ENCODE measurements around the gene MME.
"Not testable (repeated sequence)": the region's sequence is repeated elsewhere in the genome, so short reads cannot be mapped to it uniquely, and the experiment has no call there.

Gene MME

DNA sequence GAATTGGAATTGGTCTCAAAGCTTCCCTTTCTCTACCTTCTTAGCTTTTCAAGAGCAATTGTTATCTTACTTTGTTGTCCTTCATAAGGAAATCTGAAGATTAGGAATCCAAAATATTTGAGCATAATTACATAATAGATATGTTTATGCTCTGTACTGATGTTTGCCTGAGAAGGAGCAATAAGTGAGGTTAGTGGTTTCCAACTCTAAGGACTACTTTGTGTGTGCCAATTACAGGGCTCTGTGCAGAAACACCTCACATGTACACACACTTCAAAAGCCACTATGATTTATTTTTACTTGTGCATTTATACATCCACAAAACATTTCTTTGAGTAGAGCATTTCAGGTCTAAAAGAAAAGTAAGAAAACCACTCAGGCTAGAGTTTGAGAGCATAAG, 49.9 kb downstream of the MME start:
- Histone ChIP-seq H3K36me3 (no peaks in the 10 kb centered on the region), H3K4me3 (no peak overlapping the region), H3K27me3 (no peaks in the 10 kb centered on the region), H3K9ac (no peak overlapping the region), H3K9me3 (peaks cover 5% of the 10 kb centered on the region), H3K27ac (no peak overlapping the region), H4K20me1 (no peaks in the 10 kb centered on the region), H3K4me1 (peaks cover 12% of the 10 kb centered on the region), H3K4me2 (peak overlapping the region; percentile 27; the same call in 1 of the 2 replicates)
- no peak for TF ChIP-seq Cebpa-rat (IDR thresholded peaks at IDR 0.05)

DNA sequence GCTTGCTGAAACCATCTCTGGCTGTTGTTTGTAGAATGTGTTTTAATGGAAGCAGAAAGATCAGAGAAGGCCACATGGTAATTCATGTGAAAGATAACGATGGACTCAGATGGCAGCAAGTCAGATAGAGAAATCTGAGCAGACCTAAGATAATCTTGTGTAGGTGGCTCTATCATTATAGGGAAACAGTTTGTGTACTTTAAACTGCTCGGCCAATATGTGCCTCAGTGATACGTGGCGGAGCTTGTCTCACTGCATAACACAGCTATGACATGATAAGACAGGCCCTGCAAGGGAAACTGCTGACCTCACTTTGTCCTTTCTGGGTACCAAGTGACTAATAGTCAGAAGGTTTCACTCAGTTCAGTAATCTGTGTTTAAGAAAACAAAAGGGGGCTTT, 51.0 kb downstream of the MME start:
- peak overlapping the region; percentile 27; the same call in 1 of the 2 replicates for H3K4me2 ChIP-seq
- H3K27ac ChIP-seq = no peak overlapping the region
- H3K36me3 ChIP-seq = no peaks in the 10 kb centered on the region

DNA sequence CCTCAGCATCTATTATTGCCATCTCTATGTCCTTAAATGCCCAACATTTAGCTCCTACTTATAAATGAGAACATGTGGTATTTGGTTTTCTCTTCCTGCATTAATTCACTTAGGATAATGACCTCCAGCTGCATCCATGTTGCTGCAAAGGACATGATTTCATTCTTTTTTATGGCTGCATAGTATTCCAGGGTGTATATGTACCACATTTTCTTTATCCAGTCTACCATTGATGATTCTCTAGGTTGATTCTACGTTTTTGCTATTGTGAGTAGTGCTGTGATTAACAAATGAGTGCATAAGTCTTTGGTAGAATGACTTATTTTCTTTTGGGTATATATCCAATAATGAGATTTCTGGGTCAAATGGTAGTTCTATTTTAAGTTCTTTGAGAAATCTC, 54.2 kb downstream of the MME start:
- not testable (repeated sequence) for H3K27ac ChIP-seq, H3K9ac ChIP-seq, H4K20me1 ChIP-seq, H3K9me3 ChIP-seq, H3K27me3 ChIP-seq, H3K36me3 ChIP-seq, H3K4me2 ChIP-seq, H3K4me3 ChIP-seq
- peaks cover 12% of the 10 kb centered on the region for H3K4me1 ChIP-seq

More for the DNA sequence above, 51.0 kb downstream of the MME start:
- no peak for TF ChIP-seq Cebpa-rat (IDR thresholded peaks at IDR 0.05)
- H3K9me3 ChIP-seq = peaks cover 5% of the 10 kb centered on the region
- no peaks in the 10 kb centered on the region for H3K27me3 ChIP-seq
- no peak overlapping the region for H3K9ac ChIP-seq
- H3K4me3 ChIP-seq = no peak overlapping the region
- no peaks in the 10 kb centered on the region for H4K20me1 ChIP-seq
- H3K4me1 ChIP-seq = peaks cover 12% of the 10 kb centered on the region

DNA sequence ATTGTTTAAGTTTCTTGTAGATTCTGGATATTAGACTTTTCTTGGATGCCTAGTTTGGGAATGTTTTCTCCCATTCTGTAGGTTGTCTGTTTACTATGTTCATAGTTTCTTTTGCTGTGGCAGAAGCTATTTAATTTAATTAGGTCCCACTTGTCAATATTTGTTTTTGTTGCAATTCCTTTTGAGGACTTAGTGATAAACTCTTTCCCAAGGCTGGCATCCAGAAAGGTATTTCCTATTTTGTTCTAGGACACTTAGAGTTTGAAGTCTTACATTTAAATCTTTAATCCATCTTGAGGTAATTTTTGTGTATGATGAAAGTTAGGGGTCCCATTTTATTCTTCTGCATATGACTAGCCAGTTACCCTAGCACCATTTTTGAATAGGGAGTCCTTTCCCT, 54.9 kb downstream of the MME start:
- Histone ChIP-seq H3K27me3 (no peaks in the 10 kb centered on the region), H3K27ac (no peak overlapping the region), H3K36me3 (no peaks in the 10 kb centered on the region)

DNA sequence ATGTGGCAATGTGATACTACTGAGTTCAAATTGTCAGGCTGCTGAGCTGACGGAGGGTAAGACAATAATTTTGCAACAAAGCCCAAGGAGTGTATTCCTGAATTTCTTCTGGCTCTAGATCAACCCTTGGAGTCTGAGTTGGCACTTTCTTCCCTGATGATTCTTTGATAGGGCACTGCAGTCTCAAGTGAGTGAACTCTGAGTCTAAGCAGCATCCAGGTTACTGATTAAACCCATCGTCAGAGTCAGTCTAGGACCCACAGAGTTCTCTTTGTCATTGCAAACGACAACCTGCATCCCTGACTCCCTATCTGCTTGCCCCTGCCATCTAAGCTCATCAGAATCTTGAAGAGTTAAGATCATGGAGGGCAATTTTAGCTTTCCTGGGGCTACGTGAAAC, 58.6 kb downstream of the MME start:
- H3K4me2 ChIP-seq = no peak overlapping the region
- H4K20me1 ChIP-seq = no peaks in the 10 kb centered on the region
- TF ChIP-seq Cebpa-rat (IDR thresholded peaks at IDR 0.05) = no peak
- no peaks in the 10 kb centered on the region for H3K27me3 ChIP-seq
- H3K27ac ChIP-seq = no peak overlapping the region
- no peak overlapping the region for H3K9ac ChIP-seq
- no peaks in the 10 kb centered on the region for H3K36me3 ChIP-seq
- H3K4me3 ChIP-seq = no peak overlapping the region
- H3K4me1 ChIP-seq = no peaks in the 10 kb centered on the region
- H3K9me3 ChIP-seq = peaks cover 5% of the 10 kb centered on the region

More for the DNA sequence above, 54.9 kb downstream of the MME start:
- Histone ChIP-seq H3K4me1 (peaks cover 11% of the 10 kb centered on the region), H3K9ac (no peak overlapping the region), H3K4me3 (no peak overlapping the region), H4K20me1 (no peaks in the 10 kb centered on the region), H3K4me2 (no peak overlapping the region), H3K9me3 (peaks cover 5% of the 10 kb centered on the region)
- no peak for TF ChIP-seq Cebpa-rat (IDR thresholded peaks at IDR 0.05)

DNA sequence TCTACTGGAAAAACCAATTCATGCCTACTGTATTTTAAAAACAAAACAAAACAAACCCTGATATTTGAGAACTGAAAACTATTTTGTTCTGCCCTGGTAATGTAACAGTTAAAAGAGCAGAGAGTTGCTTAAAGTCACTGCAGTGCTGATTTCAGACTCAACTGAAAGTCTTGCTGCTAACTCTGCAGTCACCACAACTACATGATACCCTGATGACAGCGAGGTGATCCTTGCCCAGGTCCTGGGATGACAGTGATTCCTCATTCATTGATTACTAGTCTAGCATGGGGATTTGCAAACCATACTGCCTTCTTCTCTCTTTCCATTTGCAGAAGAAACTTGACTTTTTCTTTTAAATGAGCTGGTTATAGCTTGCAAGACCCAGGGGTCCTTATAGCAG, 67.5 kb downstream of the MME start:
- no peak overlapping the region for H3K4me2 ChIP-seq
- H3K36me3 ChIP-seq = 0 out of 2 replicates have a peak, but pooled peaks cover 6% of the 10 kb centered on the region
- H3K9me3 ChIP-seq = no peaks in the 10 kb centered on the region
- no peaks in the 10 kb centered on the region for H3K4me1 ChIP-seq
- TF ChIP-seq Cebpa-rat (IDR thresholded peaks at IDR 0.05) = no peak
- H3K27ac ChIP-seq = no peak overlapping the region
- H3K4me3 ChIP-seq = no peak overlapping the region
- no peaks in the 10 kb centered on the region for H4K20me1 ChIP-seq
- no peaks in the 10 kb centered on the region for H3K27me3 ChIP-seq
- H3K9ac ChIP-seq = no peak overlapping the region

DNA sequence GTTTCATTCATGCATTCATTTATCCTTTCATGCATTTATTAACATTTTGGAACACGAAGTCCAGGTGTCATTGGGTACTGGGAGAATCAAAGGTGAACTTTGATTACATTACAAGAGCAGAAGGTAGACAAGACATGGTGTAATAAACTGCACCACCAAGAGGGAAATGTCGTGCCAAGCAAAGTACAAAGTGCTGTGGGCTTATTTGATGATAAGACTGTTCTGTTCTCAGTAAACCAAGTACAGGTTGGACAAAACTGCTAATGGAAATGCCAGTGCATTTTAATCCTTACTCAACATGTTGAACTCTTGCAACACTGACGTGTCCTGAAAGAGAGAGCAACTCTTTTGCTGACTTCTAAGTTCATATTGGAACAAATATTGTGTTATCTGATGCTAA, 69.4 kb downstream of the MME start:
- no peak overlapping the region for H3K4me2 ChIP-seq
- 0 out of 2 replicates have a peak, but pooled peaks cover 6% of the 10 kb centered on the region for H3K36me3 ChIP-seq

DNA sequence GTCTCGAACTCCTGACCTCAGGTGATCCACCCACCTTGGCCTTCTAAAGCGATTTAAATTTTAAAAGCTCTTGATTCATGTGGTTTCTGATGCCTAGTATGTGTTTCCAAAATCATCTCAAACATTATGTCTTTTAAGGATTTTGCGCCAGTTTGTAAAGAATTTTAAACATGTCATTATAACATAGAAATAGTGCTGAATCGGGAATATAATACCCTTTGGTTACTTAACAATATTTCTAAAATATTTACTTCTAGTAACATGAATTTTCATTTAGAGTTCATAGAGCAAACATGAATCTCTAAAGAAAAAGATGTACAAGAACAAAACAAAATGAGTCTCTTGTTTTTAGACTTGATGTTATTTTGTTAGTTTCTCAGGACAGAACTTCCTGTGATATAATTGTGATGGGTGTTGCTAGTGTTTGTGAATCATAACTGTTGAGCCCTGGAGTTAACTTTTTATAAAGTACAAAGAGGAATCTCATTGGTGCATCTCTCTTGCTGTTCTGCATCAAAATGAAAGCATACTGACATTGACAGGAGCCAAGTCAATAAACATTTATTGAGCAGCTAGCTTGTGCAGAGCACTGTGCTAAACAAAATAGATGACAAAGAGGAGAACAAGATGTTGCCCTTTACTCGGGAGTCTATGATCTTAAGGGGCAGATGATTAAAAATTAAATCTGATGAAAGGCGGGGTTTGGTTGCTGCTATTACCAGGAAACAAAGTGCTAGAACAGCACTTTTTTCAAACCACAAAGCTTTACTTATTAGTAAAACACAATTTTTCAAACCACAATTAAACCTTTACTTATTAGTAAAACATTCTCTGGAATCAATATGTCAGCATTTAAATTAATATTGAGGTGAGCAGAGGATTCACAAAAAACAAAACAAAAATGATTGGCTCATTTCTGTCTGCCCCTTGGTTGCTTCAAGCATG, 73.4 kb downstream of the MME start:
- Histone ChIP-seq H3K4me3 (no peak overlapping the region), H3K9me3 (no peaks in the 10 kb centered on the region), H3K27me3 (no peaks in the 10 kb centered on the region), H3K4me1 (no peaks in the 10 kb centered on the region), H3K36me3 (no peaks in the 10 kb centered on the region), H3K4me2 (no peak overlapping the region), H3K9ac (no peak overlapping the region), H4K20me1 (no peaks in the 10 kb centered on the region), H3K27ac (no peak overlapping the region)
- no peak for TF ChIP-seq Cebpa-rat (IDR thresholded peaks at IDR 0.05)

More for the DNA sequence above, 69.4 kb downstream of the MME start:
- H3K4me1 ChIP-seq = no peaks in the 10 kb centered on the region
- no peaks in the 10 kb centered on the region for H4K20me1 ChIP-seq
- TF ChIP-seq Cebpa-rat (IDR thresholded peaks at IDR 0.05) = no peak
- H3K27ac ChIP-seq = no peak overlapping the region
- H3K9ac ChIP-seq = no peak overlapping the region
- H3K27me3 ChIP-seq = no peaks in the 10 kb centered on the region
- no peaks in the 10 kb centered on the region for H3K9me3 ChIP-seq
- H3K4me3 ChIP-seq = no peak overlapping the region

DNA sequence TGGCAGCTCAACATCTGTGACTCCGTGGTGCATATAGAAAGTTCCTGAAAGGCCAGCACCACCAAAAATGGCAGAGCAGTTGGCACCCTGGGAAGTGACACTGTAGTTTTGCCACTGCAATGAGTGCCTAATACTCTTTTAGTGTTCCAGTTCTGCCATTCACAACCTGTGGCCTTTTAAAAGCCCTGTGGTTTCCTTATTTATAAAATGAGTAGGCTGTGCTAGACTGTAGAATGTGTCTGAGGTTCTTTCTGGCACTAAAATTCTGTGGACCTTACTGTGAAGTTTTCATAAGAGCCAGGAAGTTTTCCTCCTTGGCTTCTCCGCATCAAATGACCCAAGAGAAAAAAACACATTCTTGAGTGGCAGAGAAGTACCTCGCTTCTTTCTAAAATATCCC, 74.1 kb downstream of the MME start:
- H3K4me3 ChIP-seq = no peak overlapping the region
- no peaks in the 10 kb centered on the region for H3K4me1 ChIP-seq
- H4K20me1 ChIP-seq = no peaks in the 10 kb centered on the region
- H3K27me3 ChIP-seq = no peaks in the 10 kb centered on the region
- no peak for TF ChIP-seq Cebpa-rat (IDR thresholded peaks at IDR 0.05)
- H3K9ac ChIP-seq = no peak overlapping the region
- H3K9me3 ChIP-seq = no peaks in the 10 kb centered on the region
- H3K4me2 ChIP-seq = no peak overlapping the region
- H3K36me3 ChIP-seq = no peaks in the 10 kb centered on the region
- H3K27ac ChIP-seq = no peak overlapping the region

DNA sequence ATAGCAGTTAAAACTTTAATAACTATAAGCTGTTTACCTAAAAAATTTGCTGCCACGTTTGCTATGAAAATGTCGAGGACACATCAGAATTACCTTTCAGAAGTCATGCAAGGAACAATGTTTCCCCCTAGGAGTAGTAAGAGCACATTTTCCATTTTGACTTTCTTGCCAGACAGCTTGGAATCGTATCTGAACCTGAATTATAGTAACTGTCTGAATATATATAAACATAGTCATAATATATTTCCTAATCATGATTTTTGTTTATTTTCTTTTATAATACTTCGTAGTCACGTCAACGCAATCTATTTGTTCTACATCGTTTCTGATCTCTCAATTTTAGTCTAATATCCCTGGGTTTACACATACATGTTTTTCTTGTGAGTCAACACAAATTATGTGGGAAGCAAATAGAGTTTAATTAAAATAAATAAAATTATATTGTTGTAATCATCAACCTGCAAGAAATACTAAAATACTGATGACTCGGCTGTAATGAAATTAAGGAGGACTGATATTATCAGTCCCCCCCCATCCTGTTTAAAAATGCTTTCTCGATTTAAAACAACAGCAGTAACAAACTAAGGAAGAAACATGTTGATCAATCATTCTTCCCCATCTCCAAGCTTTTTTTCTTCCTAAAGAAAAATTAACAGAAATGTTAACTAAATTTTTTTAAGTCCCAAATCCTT, 78.4 kb downstream of the MME start:
- no peak overlapping the region for H3K9ac ChIP-seq
- no peak for TF ChIP-seq Cebpa-rat (IDR thresholded peaks at IDR 0.05)
- H3K27ac ChIP-seq = no peak overlapping the region
- H3K27me3 ChIP-seq = no peaks in the 10 kb centered on the region
- H3K36me3 ChIP-seq = no peaks in the 10 kb centered on the region
- H3K4me3 ChIP-seq = no peak overlapping the region
- H3K9me3 ChIP-seq = no peaks in the 10 kb centered on the region
- no peaks in the 10 kb centered on the region for H4K20me1 ChIP-seq
- no peaks in the 10 kb centered on the region for H3K4me1 ChIP-seq
- H3K4me2 ChIP-seq = no peak overlapping the region

Data from BLaER1 (cell line).